ENCODE measurements around the gene CPEB3.

GRCh38 chr10:92242910-92243671 is 47.8 kb downstream of the CPEB3 start:
- TF ChIP-seq EZH2 (IDR thresholded peaks at IDR 0.05; ENCODE audit: borderline replicate concordance, low read length) (no peak), CTCF (IDR thresholded peaks at IDR 0.05; ENCODE audit: low read length) (no peak)
